Heart left ventricle (tissue), 13 donors: ENCODE measurements around the gene GOLGA8J.

Experiments
- CTCF ChIP-seq, 12 donors: fragments of 200-600 bp; sonication (generic) in 4 of 12; IDR thresholded peaks; one replicate each; pipeline versions ENCODE4 v1.5.0 to v1.8.0; 2018 to 2022; ENCODE audit warnings: antibody characterized with exemption in 12 of 12, mild to moderate bottlenecking in 5 of 12
- POLR2A ChIP-seq, 2 donors: fragments of 450-650 bp; IDR thresholded peaks; one replicate each; pipeline ENCODE4 v1.6.1; 2017; ENCODE audit warnings: antibody characterized with exemption in 2 of 2, mild to moderate bottlenecking in 2 of 2, moderate library complexity in 2 of 2
- donor health status: ischemic (EF 13 %, LVEDD 7.1; RV severe dilation, severe dysfunction).
- donor health status: DM: no; HTN: yes; CAD: no.
- donor health status: DM: no; HTN: no; CAD: no.
- donor health status: ischemic (EF 25% LVEDD 6.9; RV normal size, moderate dysfunction).
- donor health status: ischemic (EF 25% LVEDD 5.7; RV mildly dilated, moderate dysfunction).
- donor health status: ischemic (EF 35%, LVEDD 5.7; RV mildly dilated, moderate dysfunction).
- donor health status: nonischemic (EF 11% LVEDD 7.7; RV severe dilation, severe dysfunction).
- donor health status: DM: yes; HTN: yes; CAD: no.
- donor health status: PGD.
- donor health status: ischemic (EF 29% LVEDD 5.4; RV normal size, mild dysfunction).
- donor health status: nonischemic (EF 23%, LVEDD 6.1; RV moderate dilation, normal function).

- TF ChIP-seq CTCF (IDR thresholded peaks at IDR 0.05) (no peak), POLR2A (IDR thresholded peaks at IDR 0.05) (no peak)
These were observed 43.9 kb upstream of the GOLGA8J start for GRCh38 chr15:30038667-30039523.
